Measurements from ENCODE around the gene LRP3.
"Not testable (repeated sequence)": the region's sequence is repeated elsewhere in the genome, so short reads cannot be mapped to it uniquely, and the experiment has no call there.

The LRP3 gene

DNA sequence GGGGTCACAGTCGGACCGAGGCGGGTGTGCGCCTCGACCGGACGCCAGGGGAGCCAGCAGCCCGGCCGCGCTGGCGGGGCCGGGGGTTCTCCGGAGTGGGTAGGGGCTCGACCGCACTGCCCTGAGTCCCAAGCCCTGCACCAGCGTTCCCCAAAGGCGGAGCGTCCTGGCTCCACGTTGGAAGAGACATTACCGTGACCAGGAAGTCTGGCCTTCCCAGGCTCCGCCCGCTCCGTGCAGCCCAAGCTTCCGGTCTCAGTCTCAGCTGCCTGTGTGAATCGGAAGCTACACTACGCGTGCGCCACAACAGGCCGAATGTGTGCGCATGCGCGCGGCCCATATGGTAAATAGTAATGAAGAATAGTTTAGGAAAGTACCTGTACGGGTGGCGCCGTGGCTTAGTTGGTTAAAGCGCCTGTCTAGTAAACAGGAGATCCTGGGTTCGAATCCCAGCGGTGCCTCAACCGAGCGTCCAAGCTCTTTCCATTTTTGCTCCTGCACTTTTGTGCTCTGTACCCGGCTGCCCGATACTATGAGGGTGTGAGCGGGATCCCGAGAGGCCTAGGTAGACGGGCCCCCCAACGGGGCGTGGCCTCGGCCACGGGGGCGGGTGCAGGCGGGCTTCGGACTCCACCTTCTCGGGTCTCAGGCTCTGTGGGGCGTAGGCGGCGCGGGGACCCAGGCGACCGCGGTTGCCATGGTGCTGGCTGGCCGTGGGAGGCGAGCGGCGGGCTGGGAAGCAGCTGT, 17.3 kb upstream of the LRP3 start:
- DNase-seq, result peak; percentile 78 to 100 (median 95)

DNA sequence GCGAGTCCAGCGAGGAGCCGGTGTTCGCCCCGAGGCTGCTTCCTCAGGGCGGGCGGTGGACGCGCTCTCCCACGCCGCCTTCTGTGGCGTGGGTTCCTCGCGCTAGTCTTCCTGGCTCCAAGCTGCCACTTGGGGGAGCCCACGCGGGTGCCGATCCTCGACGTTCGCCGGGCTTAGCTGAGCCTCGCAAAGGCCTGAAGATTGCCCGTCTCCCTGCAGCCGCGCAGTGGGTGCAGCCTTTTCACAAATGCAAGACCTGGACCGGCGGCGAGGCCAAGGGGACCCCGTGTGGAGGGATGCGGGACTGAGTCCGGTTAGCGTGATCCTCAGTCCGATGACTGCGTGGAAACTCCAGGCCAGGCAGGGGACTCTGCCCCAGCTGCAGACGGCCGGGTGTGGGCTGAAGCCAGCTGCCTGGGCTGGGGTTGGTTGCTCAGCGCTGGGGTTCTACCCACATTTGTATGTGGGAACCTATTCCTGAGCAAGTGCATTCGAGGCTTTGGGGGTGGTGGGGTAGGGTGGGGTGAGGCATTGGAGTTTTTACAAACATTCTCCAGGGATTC, 16.6 kb upstream of the LRP3 start:
- peak in 10 of 58 donors; percentile 77 to 88 (median 85) for DNase-seq

DNA sequence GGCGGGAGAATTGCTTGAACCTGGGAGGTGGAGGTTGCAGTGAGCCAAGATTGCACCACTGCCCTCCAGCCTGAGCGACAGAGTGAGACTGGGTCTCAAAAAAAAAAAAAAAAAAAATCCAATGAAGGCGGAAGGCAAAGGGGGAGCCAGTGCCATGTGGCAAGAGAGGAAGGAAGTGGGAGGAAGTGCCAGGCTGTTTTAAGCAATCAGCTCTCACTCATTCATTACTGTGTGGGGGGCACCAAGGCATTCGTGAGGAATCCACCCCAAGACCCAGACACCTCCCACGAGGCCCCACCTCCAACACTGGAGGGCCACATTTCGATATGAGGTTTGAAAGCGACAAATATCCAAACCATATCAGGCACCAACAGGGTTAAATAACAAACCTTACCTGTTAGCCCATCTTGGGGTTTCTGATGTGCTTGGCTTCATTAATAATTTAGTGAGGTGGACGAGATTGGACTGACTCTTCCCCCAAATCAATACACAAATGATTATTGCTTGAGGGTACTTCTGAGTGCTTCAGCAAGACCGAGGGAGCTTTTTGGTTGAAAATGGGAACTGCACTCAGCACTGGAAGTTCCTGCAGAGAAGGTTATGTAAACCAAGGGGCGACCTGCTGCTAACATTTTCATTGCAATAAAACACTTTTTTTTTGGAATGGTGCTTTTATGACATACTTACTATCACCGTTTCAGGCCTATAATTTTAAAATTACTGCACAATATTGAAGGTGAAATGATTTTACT, 7.5 kb upstream of the LRP3 start:
- peak in 2 of 58 donors; percentile 10 to 32 for DNase-seq

DNA sequence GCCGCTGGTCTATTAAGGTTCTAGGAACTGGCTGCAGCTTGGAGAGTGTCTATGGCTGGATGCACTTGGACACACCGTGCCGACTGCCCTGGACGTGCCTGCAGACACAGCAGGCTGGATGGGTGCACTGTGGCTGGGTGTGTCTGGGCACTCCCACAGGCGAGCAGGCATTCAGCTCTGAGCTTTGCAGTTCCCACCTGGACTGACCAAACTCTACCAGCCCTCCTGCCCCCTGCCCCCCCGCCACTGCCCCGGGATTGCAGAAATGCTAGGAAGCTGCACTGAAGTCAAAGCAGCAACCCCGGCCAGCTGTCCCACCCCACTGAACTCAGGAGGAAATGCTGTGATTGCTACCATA, 7.0 kb upstream of the LRP3 start:
- no peak for DNase-seq

DNA sequence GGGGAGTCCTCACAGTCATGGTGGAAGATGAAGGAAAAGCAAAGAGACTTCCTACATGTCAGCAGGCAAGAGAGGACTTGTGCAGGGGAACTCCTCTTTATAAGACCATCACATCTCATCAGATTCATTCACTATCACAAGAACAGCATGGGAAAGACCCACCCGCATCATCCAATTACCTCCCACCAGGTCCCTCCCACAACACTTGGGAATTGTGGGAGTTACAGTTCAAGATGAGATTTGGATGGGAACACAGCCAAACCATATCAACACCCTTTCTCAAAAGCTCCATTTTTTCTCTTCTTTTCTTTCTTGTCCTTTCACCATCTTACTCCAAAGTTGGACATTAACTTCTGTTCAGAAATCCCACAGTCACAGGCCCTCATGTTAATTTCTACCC, 4.7 kb upstream of the LRP3 start:
- DNase-seq, result no peak

DNA sequence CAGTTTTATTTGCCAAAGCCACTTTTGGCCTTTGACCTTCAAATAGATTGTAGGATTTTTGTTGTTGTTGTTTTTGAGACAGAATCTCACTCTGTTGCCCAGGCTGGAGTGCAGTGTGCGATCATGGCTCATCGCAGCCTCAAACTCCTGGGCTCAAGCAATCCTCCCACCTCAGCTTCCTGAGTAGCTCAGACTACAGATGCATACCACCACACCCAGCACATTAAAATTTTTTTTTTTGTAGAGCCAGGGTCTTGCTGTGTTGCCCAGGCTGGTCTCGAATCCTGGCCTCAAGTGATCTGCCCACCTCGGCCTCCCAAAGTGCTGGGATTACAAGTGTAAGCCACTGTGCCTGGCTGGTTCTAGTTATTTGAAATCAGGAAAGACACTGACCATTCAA, 3.0 kb upstream of the LRP3 start:
- not testable (repeated sequence) for DNase-seq

DNA sequence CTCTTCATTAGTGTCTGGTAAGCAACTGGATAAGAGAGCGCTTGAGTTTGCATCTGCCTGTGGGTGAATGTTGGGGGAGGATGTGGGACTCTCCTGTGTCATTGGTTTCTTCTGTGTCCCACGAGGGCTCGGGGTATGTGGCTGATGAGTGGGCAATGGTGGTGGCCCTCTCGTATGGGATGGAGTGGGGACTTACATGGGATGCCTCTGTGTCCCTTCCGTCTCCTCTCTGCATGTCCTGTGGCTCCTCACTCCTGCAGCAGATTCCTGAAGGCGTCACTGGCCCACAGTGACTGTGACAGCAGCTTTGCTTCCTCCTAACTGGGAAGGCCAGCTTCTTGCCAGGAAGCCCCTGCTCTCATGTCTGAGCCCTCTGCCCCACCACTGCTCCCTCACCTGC, 2.6 kb upstream of the LRP3 start:
- DNase-seq, result no peak

DNA sequence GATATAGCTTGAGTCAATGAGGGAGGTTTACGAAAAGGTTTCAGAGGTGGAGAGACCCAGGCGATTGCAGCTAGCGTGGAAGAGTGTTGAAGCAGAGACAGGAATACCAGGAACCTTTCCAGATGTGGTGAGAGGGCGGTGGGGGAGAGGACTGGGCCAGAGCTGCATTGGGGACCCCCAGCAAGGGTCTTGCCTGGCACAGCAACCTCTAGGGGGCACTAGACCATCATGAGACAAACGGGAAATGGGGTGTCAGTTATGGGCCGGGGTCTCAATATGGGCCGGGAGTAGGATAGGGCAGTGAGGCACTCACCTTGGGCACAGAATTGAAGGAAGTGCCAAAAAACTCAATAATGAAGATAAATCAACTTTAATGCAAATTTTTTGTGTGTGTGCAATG, 2.1 kb upstream of the LRP3 start:
- DNase-seq, result no peak

DNA sequence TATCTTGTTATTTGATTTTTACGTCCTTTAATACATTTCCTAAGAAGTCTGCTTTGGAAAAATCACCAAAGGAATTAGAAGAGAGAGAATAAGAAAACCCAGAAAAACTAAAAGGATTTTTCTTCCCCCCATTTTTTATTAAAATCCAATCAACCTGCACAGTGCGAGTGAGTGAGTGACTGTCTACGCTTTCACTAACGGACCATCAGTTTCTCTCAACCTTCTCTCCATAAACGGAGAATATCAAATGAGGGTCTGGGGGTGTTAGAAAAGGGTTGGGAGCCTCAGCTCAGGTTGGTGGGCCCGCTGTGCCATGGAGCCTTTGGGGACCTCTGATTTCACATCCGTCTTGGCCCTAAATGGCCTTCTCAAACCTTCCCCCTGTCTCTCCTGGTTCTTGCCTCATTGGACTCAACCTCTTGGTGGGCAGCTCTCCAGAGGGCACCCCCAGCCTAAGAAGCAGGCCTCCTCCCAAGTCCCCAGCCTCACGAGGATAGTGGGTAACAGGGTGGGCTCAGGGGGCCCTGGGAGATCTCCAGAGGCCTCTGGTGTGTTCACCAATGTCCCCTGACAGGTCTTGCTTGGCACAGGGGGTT, 763 bp upstream of the LRP3 start:
- peak in 1 of 58 donors; percentile 38 for DNase-seq

DNA sequence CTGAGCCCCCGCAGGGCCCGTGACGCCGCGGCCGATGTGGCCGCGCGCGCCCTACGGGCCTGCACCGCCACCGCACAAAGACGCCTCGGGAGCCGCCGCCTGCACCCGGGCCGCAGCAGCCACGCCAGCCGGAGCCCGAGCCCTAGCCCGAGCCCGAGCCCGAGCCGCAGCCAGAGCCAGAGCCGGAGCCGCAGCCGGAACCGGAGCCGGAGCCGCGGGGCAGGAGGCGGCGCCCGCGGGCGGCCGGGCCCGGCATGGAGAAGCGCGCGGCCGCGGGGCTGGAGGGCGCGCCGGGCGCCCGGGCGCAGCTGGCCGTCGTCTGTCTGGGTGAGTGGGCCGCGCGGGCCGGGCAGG, 379 bp downstream of the LRP3 start:
- DNase-seq, result peak in 1 of 58 donors; percentile 45

DNA sequence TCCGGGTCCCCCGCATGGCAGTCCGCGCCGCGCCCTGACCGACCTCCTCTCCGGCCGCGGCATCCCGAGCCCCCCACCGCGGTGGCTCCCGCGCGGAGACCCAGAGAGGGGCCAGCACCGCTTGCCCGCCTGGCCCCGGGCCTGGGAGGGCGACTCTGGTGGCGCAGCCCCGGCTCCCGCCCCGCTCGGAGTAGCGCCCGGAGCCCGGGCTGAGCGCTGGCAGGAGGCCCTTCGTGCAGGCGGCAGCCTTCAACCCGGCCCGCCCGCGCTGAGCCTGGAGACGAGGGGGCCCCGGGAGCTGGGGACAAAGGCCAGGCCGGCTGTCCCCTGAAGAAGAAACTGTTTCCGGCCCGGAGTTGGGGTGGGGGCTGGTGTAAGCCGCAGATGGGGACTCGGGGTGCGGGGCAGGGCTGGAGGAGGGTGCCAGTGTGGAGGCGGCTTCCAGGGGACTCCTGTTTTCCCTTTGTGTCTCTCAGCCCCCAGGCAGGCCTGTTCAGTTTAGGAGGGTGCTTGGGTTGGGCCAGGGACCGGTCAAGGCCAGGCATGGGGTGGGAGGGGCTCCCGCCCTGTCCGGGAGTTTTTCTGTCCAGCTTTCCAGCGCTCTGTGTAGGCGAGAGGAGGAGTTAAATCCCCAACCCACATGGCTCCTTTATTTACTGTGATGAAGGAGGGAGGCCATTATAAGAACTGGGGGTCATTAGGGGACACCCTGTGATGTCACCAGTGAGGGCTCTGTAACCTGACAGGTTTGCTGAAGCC, 935 bp downstream of the LRP3 start:
- peak in 5 of 58 donors; percentile 21 to 45 (median 32) for DNase-seq

DNA sequence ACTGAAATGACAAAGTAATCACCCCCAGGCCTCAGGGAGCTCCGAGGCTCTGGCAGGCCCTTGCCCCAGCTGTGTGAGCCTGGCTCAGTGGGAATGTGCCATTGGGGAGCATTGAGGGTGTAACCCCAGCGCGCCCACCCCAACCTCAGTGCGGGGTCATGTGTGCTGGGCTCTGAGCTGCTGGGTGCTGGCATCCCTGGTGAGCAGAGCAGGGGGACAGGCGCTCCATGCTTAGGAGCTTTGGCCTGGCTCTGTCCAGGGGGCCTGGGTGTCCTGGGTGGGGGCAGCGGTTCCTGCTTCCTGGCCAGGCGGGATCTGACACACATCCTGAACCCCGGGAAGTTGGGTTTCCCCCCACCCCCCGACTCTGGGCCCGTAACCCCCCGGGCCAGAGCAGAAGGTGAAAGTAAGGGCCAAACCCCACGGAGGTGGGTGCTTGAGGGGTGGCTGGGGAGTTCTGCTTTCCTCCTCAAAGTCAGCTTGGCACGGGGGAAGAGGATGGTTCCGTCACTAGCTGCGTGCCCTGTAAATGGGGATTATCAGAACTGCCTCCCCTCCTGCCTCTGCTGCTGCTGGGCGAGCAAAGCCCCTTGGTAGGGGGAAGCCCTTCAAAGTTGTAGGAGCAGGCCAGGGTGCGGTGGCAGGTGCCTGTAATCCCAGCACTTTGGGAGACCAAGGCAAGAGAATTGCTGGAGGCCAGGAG, 1.7 kb downstream of the LRP3 start:
- DNase-seq, result no peak

DNA sequence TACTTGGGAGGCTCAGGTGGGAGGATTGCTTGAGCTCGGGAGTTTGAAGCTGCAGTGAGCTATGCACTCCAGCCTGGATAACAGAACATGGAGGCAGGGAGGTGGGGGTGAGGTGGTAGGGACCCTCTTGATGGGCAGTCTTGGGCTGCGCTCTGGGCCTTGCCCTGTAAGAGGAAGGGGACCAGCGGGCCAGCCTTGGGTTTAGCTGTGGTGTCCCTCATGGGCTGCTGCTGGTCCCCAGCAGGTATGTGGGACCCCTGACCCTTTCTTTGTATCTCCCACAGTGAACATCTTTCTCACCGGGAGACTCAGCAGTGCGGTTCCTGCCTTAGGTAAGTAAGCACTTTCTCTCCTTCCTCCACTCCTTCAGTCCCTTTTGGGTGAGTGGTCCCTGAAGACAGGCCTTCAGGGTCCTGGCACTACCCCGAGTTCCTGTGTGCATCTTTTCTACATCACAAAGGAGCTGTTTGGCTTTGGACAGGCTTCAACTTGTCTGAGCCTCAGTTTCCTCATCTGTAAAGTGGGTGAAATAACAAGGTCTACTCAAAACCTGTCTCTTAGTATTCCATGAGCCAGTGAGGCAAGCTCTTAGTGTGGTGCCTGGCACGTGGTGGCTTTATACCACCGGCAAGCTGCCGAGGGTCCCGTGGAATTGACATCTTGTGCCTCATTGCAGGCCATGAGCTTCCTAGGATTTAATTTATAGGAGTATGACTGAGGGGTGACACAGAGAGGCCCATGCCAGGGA, 2.5 kb downstream of the LRP3 start:
- no peak for DNase-seq

DNA sequence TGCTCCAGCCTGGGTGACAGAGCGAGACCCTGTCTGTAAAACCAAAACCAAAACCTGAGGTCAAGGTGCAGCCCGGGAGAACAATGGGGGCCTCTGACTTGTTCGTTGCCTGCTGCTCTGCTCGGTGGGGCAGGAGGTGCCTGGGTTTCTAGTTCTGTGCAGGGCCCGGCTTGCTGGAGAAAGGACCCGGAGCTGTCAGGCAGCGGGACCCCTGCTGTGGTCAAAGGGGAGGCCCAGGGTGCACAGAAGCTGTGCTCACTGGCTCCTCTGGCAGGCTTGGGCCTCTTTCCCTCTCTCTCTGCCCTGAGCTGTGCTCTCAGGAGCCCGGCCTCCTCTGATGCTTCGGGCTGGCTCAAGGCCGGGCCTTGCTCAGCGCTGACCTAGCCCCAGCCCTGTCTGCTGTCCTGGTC, 3.5 kb downstream of the LRP3 start:
- DNase-seq, result no peak

DNA sequence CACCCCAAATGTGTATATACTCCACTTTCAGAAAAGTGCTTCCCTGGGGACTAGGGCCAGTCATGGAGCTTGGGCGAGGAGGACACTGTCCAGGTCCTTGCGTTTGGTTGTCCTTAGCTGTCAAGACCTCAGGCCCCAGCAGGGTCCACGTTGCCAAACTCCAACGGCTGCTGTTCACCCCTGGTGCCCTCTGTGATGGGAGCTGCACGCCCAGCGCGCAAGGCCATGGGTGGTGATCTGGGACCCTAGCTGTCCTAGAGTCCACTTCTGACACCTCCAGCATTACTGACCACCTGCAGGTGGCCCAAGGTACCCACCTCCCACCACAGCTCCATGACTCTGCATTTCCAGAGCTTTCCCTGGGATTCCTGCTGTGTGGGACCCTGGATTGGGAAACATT, 4.0 kb downstream of the LRP3 start:
- DNase-seq, result no peak

DNA sequence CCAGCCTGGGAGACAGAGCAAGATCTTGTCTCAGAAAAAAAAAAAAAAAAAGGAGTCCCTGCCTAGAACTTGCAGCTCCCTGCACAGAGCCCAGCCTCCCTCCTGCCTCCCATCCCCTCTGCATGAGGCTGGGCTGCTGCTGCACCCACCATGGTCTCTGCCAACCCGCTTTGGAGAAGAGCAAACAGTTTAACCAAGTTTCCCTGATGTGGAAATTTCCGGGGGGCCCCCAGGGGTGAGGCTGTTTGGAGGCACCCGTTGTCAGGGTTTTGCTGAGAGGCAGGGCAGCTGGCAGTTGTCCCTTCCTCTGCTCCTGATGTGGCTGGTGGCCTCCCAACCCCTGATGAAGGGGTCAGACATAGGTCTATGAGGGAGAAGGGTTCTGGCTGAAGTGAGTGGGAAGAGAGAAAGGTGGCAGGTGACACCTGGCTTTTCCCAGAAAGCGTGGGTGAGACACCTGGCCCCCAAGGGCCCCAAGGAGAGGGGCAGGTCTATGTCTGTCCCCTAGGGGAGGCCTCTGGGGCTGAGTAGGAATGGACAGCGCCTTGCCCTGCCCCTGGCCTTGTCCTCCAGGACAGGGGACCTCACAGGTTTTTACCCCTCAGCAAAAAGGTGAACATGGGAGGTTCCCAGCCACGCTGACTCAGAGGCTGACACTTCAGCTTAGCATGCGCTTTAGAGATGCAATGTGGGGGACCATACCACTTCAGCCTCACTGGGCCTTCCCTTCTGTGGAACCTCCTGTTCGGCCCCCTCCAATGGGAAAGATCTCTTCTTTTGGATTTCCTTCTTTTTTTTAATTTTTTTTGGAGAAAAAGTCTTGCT, 5.5 kb downstream of the LRP3 start:
- DNase-seq, result no peak

DNA sequence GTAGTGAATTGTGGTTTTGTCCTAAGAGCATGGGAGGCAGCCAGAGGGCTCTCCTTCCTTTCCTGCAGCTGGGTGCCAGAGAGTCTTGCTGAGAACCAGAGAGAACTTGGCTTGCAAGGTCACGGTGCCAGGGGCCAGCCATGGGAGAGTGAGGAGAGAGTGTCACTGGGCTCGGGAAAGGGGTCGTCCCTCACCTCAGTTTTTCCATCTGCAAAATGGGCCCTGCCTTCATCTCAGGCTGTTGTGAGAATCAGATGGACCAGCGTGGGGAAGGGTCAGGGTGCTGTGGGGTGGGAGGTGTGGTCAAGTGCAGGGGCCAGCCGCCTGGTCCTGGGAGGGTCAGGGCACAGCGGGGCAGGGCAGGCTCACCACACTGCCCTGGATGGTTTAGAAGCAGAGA, 7.3 kb downstream of the LRP3 start:
- no peak for DNase-seq

DNA sequence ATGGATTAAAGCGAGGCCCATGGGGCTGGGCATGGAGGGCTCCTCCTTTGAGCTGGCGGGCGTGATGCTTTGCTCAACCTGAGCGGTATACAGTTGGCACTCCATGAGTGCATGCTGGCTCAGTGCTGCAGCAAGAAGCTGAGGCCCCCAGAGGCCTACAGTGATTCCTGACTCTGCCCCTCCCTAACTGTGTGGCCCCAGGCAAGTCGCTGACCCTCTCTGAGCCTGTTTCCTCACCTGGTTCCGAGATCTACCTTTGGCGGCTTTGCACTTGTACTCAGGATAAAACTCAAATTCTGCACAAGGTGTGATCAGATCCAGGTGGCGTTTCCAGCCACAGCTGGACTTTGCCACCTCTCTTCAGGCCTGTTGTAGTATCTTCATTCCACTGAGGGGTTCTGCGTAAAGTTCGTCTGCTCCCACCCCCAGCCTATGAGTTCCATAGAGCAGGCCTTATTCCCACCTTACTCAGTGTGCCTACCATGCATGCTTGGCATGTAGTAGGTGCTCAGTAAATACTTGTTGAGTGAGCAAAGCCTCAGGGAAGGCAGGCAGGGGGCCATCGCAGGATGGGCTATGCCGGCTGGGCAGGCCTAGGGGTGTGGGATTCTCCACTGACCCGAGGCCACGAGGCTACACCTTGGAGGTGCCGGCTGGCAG, 7.9 kb downstream of the LRP3 start:
- DNase-seq, result no peak

All from anterior cingulate cortex (tissue), 58 donors.